Skeletal muscle tissue (tissue), 4 donors: ENCODE data around the gene XPC. TPM values are rescaled to one million over a fixed set of nuclear protein-coding genes. Genes with fewer than 3 reads are reported as not detected.

Experiments used
- H3K27ac ChIP-seq: one replicate; pipeline ENCODE4 v1.7.0; 2013; ENCODE audit warnings: mild to moderate bottlenecking, low read depth, low read length, inconsistent platforms
- H3K27me3 ChIP-seq, 3 donors: one replicate each; pipeline ENCODE4 v1.7.0; 2013; ENCODE audit warnings: low read length in 3 of 3; ENCODE audit not compliant: control insufficient read depth in 3 of 3, insufficient read depth in 3 of 3
- H3K36me3 ChIP-seq, 3 donors: one replicate each; pipeline ENCODE4 v1.7.0; 2013; ENCODE audit warnings: low read length in 3 of 3; ENCODE audit not compliant: control insufficient read depth in 3 of 3, insufficient read depth in 3 of 3
- H3K4me1 ChIP-seq, 3 donors: one replicate each; pipeline ENCODE4 v1.7.0; 2013; ENCODE audit warnings: low read length in 3 of 3, mild to moderate bottlenecking in 3 of 3; ENCODE audit not compliant: control insufficient read depth in 3 of 3, insufficient read depth in 3 of 3
- H3K4me3 ChIP-seq, 3 donors: one replicate each; pipeline ENCODE4 v1.7.0; 2013; ENCODE audit warnings: low read length in 3 of 3
- H3K9ac ChIP-seq, 3 donors: one replicate each; pipeline ENCODE4 v1.7.0; 2013; ENCODE audit warnings: low read length in 3 of 3, mild to moderate bottlenecking in 3 of 3, moderate library complexity in 2 of 3, low read depth in 1 of 3
- H3K9me3 ChIP-seq, 3 donors: one replicate each; pipeline ENCODE4 v1.7.0; 2013; ENCODE audit warnings: low read length in 3 of 3; ENCODE audit not compliant: control insufficient read depth in 3 of 3
- total RNA-seq: library from RNA; depleted of rRNA; stranded (reverse); fragments of >200 nt; gene quantifications from one replicate; pipeline ENCODE4 v1.2.3, GENCODE V29; 2014
- donor health status: Osteomylitis.

XPC gene
- total RNA-seq, 1 donor from 2014 or later = 14.6 TPM

- Histone ChIP-seq H3K9me3 (no peaks in the 10 kb centered on the region), H3K36me3 (peaks cover 13 to 22% (median 21%) of the 10 kb centered on the region in 3 donors), H3K27ac (no peak overlapping the region), H3K9ac (peak overlapping the region in 1 of 3 donors; percentile 12), H3K27me3 (no peaks in the 10 kb centered on the region), H3K4me1 (peaks cover 5 to 24% (median 18%) of the 10 kb centered on the region in 3 donors), H3K4me3 (no peak overlapping the region)
These were observed 2.9 kb downstream of the XPC start for GRCh38 chr3:14175383-14176037.

- Histone ChIP-seq H3K4me3 (no peak overlapping the region), H3K27ac (no peak overlapping the region), H3K27me3 (no peaks in the 10 kb centered on the region), H3K9ac (no peak overlapping the region), H3K36me3 (peaks cover 23 to 32% (median 31%) of the 10 kb centered on the region in 3 donors), H3K9me3 (no peaks in the 10 kb centered on the region), H3K4me1 (peaks cover 5 to 21% (median 18%) of the 10 kb centered on the region in 3 donors)
These were observed 3.9 kb downstream of the XPC start for GRCh38 chr3:14174483-14174882.

- Histone ChIP-seq H3K36me3 (peaks cover 37 to 51% (median 50%) of the 10 kb centered on the region in 3 donors), H3K4me1 (peaks cover 5 to 20% (median 8%) of the 10 kb centered on the region in 3 donors), H3K9me3 (no peaks in the 10 kb centered on the region), H3K4me3 (no peak overlapping the region), H3K9ac (no peak overlapping the region), H3K27me3 (no peaks in the 10 kb centered on the region), H3K27ac (no peak overlapping the region)
These were observed 5.9 kb downstream of the XPC start for GRCh38 chr3:14172496-14172895.

- H3K9ac ChIP-seq = no peak overlapping the region
These were observed 7.8 kb downstream of the XPC start for GRCh38 chr3:14170531-14171159.

GRCh38 chr3:14169871-14170270 lies 8.5 kb downstream of the XPC start:
- no peak overlapping the region for H3K27ac ChIP-seq
- H3K9me3 ChIP-seq = no peaks in the 10 kb centered on the region
- H3K27me3 ChIP-seq = no peaks in the 10 kb centered on the region
- no peak overlapping the region for H3K9ac ChIP-seq
- H3K4me3 ChIP-seq = no peak overlapping the region
- H3K4me1 ChIP-seq = peaks cover under 1 to 17% (median 13%) of the 10 kb centered on the region in 3 donors
- peaks cover 51 to 76% (median 74%) of the 10 kb centered on the region in 3 donors for H3K36me3 ChIP-seq

More at GRCh38 chr3:14170531-14171159, 7.8 kb downstream of the XPC start:
- Histone ChIP-seq H3K4me3 (no peak overlapping the region), H3K27me3 (no peaks in the 10 kb centered on the region), H3K4me1 (peaks cover 2 to 24% (median 13%) of the 10 kb centered on the region in 3 donors), H3K9me3 (no peaks in the 10 kb centered on the region), H3K36me3 (peaks cover 43 to 68% (median 67%) of the 10 kb centered on the region in 3 donors), H3K27ac (no peak overlapping the region)

- H3K9me3 ChIP-seq = no peaks in the 10 kb centered on the region
- no peak overlapping the region for H3K9ac ChIP-seq
- peaks cover 55 to 81% (median 79%) of the 10 kb centered on the region in 3 donors for H3K36me3 ChIP-seq
- H3K27me3 ChIP-seq = no peaks in the 10 kb centered on the region
- H3K4me1 ChIP-seq = peaks cover 0 to 15% (median 13%) of the 10 kb centered on the region in 3 donors
- H3K27ac ChIP-seq = no peak overlapping the region
- H3K4me3 ChIP-seq = no peak overlapping the region
These were observed 9.0 kb downstream of the XPC start for GRCh38 chr3:14169435-14169834.

GRCh38 chr3:14166877-14167603 lies 11.4 kb downstream of the XPC start:
- Histone ChIP-seq H3K9me3 (peaks cover 0 to 2% (median 0%) of the 10 kb centered on the region in 3 donors), H3K27ac (peak overlapping the region; percentile 5), H3K36me3 (peaks cover 59 to 92% (median 88%) of the 10 kb centered on the region in 3 donors), H3K4me3 (no peak overlapping the region), H3K9ac (no peak overlapping the region), H3K27me3 (no peaks in the 10 kb centered on the region), H3K4me1 (peaks cover 0 to 15% (median 13%) of the 10 kb centered on the region in 3 donors)

GRCh38 chr3:14162178-14162577 lies 16.2 kb downstream of the XPC start:
- Histone ChIP-seq H3K36me3 (peaks cover 44 to 92% (median 85%) of the 10 kb centered on the region in 3 donors), H3K9me3 (peaks cover 0 to 11% (median 3%) of the 10 kb centered on the region in 3 donors)

GRCh38 chr3:14161282-14161681 lies 17.1 kb downstream of the XPC start:
- H3K4me1 ChIP-seq = peaks cover 5 to 17% (median 7%) of the 10 kb centered on the region in 3 donors

More at GRCh38 chr3:14162178-14162577, 16.2 kb downstream of the XPC start:
- Histone ChIP-seq H3K27me3 (no peaks in the 10 kb centered on the region), H3K27ac (no peak overlapping the region), H3K4me1 (peaks cover 3 to 15% (median 7%) of the 10 kb centered on the region in 3 donors), H3K4me3 (no peak overlapping the region), H3K9ac (no peak overlapping the region)

More at GRCh38 chr3:14161282-14161681, 17.1 kb downstream of the XPC start:
- peaks cover 0 to 11% (median 3%) of the 10 kb centered on the region in 3 donors for H3K9me3 ChIP-seq
- H3K9ac ChIP-seq = no peak overlapping the region
- no peak overlapping the region for H3K4me3 ChIP-seq
- H3K27ac ChIP-seq = no peak overlapping the region
- no peaks in the 10 kb centered on the region for H3K27me3 ChIP-seq
- peaks cover 45 to 95% (median 85%) of the 10 kb centered on the region in 3 donors for H3K36me3 ChIP-seq
